ENCODE measurements around the gene KANK2. TPM values are rescaled to one million over a fixed set of nuclear protein-coding genes. Genes with fewer than 3 reads are reported as not detected.
A peak's percentile ranks its signal among the peaks of the same experiment; 100 is the strongest.

KANK2 gene
- total RNA-seq, 2 donors from 2014 or later = 3.5 to 3.6 TPM

GRCh38 chr19:11234486-11235075, 37.2 kb upstream of the KANK2 start:
- Mint-ChIP-seq H3K27me3 (peaks cover 3% of the 10 kb centered on the region), H3K27ac (no peak overlapping the region), H3K4me1 (no peaks in the 10 kb centered on the region), H3K4me3 (no peak overlapping the region), H3K36me3 (ENCODE audit: low read depth) (no peaks in the 10 kb centered on the region), H3K9me3 (no peaks in the 10 kb centered on the region)
- ATAC-seq (replicated peaks) = no peak

GRCh38 chr19:11233073-11233472, 35.7 kb upstream of the KANK2 start:
- no peaks in the 10 kb centered on the region for H3K36me3 Mint-ChIP-seq (ENCODE audit: low read depth)
- H3K9me3 Mint-ChIP-seq = no peaks in the 10 kb centered on the region
- H3K4me1 Mint-ChIP-seq = no peaks in the 10 kb centered on the region
- no peak overlapping the region for H3K27ac Mint-ChIP-seq
- no peak for ATAC-seq (replicated peaks)
- H3K4me3 Mint-ChIP-seq = no peak overlapping the region
- H3K27me3 Mint-ChIP-seq = peaks cover 8% of the 10 kb centered on the region

- Mint-ChIP-seq H3K27ac (no peak overlapping the region), H3K4me1 (no peaks in the 10 kb centered on the region), H3K4me3 (no peak overlapping the region), H3K9me3 (no peaks in the 10 kb centered on the region), H3K36me3 (ENCODE audit: low read depth) (no peaks in the 10 kb centered on the region), H3K27me3 (peaks cover 8% of the 10 kb centered on the region)
- ATAC-seq (replicated peaks) = no peak
Observed at GRCh38 chr19:11232555-11232954, 35.2 kb upstream of the KANK2 start.

GRCh38 chr19:11230621-11231386, 33.5 kb upstream of the KANK2 start:
- Mint-ChIP-seq H3K9me3 (no peaks in the 10 kb centered on the region), H3K4me3 (no peak overlapping the region), H3K4me1 (no peaks in the 10 kb centered on the region), H3K36me3 (ENCODE audit: low read depth) (no peaks in the 10 kb centered on the region), H3K27me3 (peaks cover 5% of the 10 kb centered on the region), H3K27ac (no peak overlapping the region)
- ATAC-seq (replicated peaks) = no peak

GRCh38 chr19:11227195-11227886, 30.0 kb upstream of the KANK2 start:
- H3K4me3 Mint-ChIP-seq = no peak overlapping the region
- peak; percentile 19 for ATAC-seq (replicated peaks)
- H3K4me1 Mint-ChIP-seq = no peaks in the 10 kb centered on the region
- H3K27ac Mint-ChIP-seq = no peak overlapping the region
- no peaks in the 10 kb centered on the region for H3K36me3 Mint-ChIP-seq (ENCODE audit: low read depth)
- peaks cover 5% of the 10 kb centered on the region for H3K27me3 Mint-ChIP-seq
- no peaks in the 10 kb centered on the region for H3K9me3 Mint-ChIP-seq

- Mint-ChIP-seq H3K36me3 (ENCODE audit: low read depth) (no peaks in the 10 kb centered on the region), H3K9me3 (no peaks in the 10 kb centered on the region), H3K27ac (no peak overlapping the region), H3K27me3 (peaks cover 5% of the 10 kb centered on the region), H3K4me3 (no peak overlapping the region), H3K4me1 (no peaks in the 10 kb centered on the region)
- no peak for ATAC-seq (replicated peaks)
Observed at GRCh38 chr19:11226716-11227166, 29.4 kb upstream of the KANK2 start.

- Mint-ChIP-seq H3K36me3 (ENCODE audit: low read depth) (no peaks in the 10 kb centered on the region), H3K27me3 (peaks cover 5% of the 10 kb centered on the region), H3K4me3 (no peak overlapping the region), H3K27ac (no peak overlapping the region), H3K4me1 (no peaks in the 10 kb centered on the region), H3K9me3 (no peaks in the 10 kb centered on the region)
- no peak for ATAC-seq (replicated peaks)
Observed at GRCh38 chr19:11225815-11226214, 28.5 kb upstream of the KANK2 start.

- H3K9me3 Mint-ChIP-seq = peaks cover 4% of the 10 kb centered on the region
- no peak overlapping the region for H3K4me3 Mint-ChIP-seq
- no peak overlapping the region for H3K27ac Mint-ChIP-seq
- H3K36me3 Mint-ChIP-seq (ENCODE audit: low read depth) = no peaks in the 10 kb centered on the region
- no peak for ATAC-seq (replicated peaks)
- no peaks in the 10 kb centered on the region for H3K4me1 Mint-ChIP-seq
- peaks cover 8% of the 10 kb centered on the region for H3K27me3 Mint-ChIP-seq
Observed at GRCh38 chr19:11225172-11225571, 27.8 kb upstream of the KANK2 start.

- Mint-ChIP-seq H3K4me3 (no peak overlapping the region), H3K27ac (no peak overlapping the region), H3K4me1 (no peaks in the 10 kb centered on the region), H3K9me3 (peaks cover 4% of the 10 kb centered on the region), H3K27me3 (peaks cover 7% of the 10 kb centered on the region), H3K36me3 (ENCODE audit: low read depth) (no peaks in the 10 kb centered on the region)
- no peak for ATAC-seq (replicated peaks)
Observed at GRCh38 chr19:11224429-11224828, 27.1 kb upstream of the KANK2 start.

GRCh38 chr19:11223200-11223599, 25.9 kb upstream of the KANK2 start:
- Mint-ChIP-seq H3K27ac (no peak overlapping the region), H3K4me3 (no peak overlapping the region), H3K4me1 (no peaks in the 10 kb centered on the region), H3K9me3 (peaks cover 4% of the 10 kb centered on the region), H3K27me3 (peaks cover 4% of the 10 kb centered on the region), H3K36me3 (ENCODE audit: low read depth) (no peaks in the 10 kb centered on the region)
- no peak for ATAC-seq (replicated peaks)

- Mint-ChIP-seq H3K27ac (no peak overlapping the region), H3K27me3 (peaks cover 7% of the 10 kb centered on the region), H3K36me3 (ENCODE audit: low read depth) (no peaks in the 10 kb centered on the region), H3K9me3 (peaks cover 4% of the 10 kb centered on the region), H3K4me1 (no peaks in the 10 kb centered on the region), H3K4me3 (no peak overlapping the region)
- no peak for ATAC-seq (replicated peaks)
Observed at GRCh38 chr19:11221082-11221598, 23.8 kb upstream of the KANK2 start.

- no peaks in the 10 kb centered on the region for H3K9me3 Mint-ChIP-seq
- ATAC-seq (replicated peaks) = no peak
- H3K4me3 Mint-ChIP-seq = no peak overlapping the region
- H3K27me3 Mint-ChIP-seq = peaks cover 11% of the 10 kb centered on the region
- H3K36me3 Mint-ChIP-seq (ENCODE audit: low read depth) = peaks cover 10% of the 10 kb centered on the region
- peaks cover 14% of the 10 kb centered on the region for H3K4me1 Mint-ChIP-seq
- no peak overlapping the region for H3K27ac Mint-ChIP-seq
Observed at GRCh38 chr19:11214387-11214786, 17.0 kb upstream of the KANK2 start.

GRCh38 chr19:11210656-11210928, 13.2 kb upstream of the KANK2 start:
- peak overlapping the region; percentile 28 for H3K27ac Mint-ChIP-seq

GRCh38 chr19:11209839-11210655, 12.7 kb upstream of the KANK2 start:
- Mint-ChIP-seq H3K27me3 (peaks cover 8% of the 10 kb centered on the region), H3K27ac (peak overlapping the region; percentile 28), H3K9me3 (no peaks in the 10 kb centered on the region), H3K36me3 (ENCODE audit: low read depth) (peaks cover 10% of the 10 kb centered on the region), H3K4me3 (no peak overlapping the region), H3K4me1 (peaks cover 14% of the 10 kb centered on the region)
- ATAC-seq (replicated peaks) = no peak

More at GRCh38 chr19:11210656-11210928, 13.2 kb upstream of the KANK2 start:
- Mint-ChIP-seq H3K9me3 (no peaks in the 10 kb centered on the region), H3K27me3 (peaks cover 8% of the 10 kb centered on the region), H3K4me3 (no peak overlapping the region), H3K36me3 (ENCODE audit: low read depth) (peaks cover 10% of the 10 kb centered on the region), H3K4me1 (peaks cover 14% of the 10 kb centered on the region)
- ATAC-seq (replicated peaks) = no peak
